Breast epithelium (tissue), 4 donors: ENCODE results near the gene CCDC7. TPM values are rescaled to one million over a fixed set of nuclear protein-coding genes. Genes with fewer than 3 reads are reported as not detected.

Experiments
- DNase-seq, 2 donors: peaks; one replicate each; pipeline ENCODE4 v3.0.0-alpha.2; 2019; ENCODE audit warnings: low spot score in 2 of 2
- H3K27ac ChIP-seq, 2 donors: fragments of 200-600 bp; sonication (generic) in 1 of 2; one replicate each; pipeline ENCODE4 v1.5.1; 2016 to 2019; ENCODE audit warnings: mild to moderate bottlenecking in 1 of 2
- H3K27me3 ChIP-seq, 2 donors: fragments of 200-600 bp; sonication (generic) in 1 of 2; one replicate each; pipeline versions ENCODE4 v1.5.1 to v1.6.0; 2017 to 2019; ENCODE audit warnings: control low read depth in 1 of 2, mild to moderate bottlenecking in 1 of 2
- H3K36me3 ChIP-seq: fragments of 200-600 bp; one replicate; pipeline ENCODE4 v1.5.1; 2019
- H3K4me1 ChIP-seq, 2 donors: fragments of 200-600 bp; sonication (generic); one replicate each; pipeline ENCODE4 v1.5.1; 2016 to 2019; ENCODE audit warnings: control low read depth in 1 of 2
- H3K4me3 ChIP-seq, 3 donors: fragments of 200-600 bp; sonication (generic); 1 replicate in 2 of 3; 2 replicates in 1 of 3; pipeline ENCODE4 v1.5.1; 2016 to 2019; ENCODE audit warnings: mild to moderate bottlenecking in 3 of 3, moderate library complexity in 2 of 3
- H3K9me3 ChIP-seq, 2 donors: fragments of 200-600 bp; sonication (generic) in 1 of 2; one replicate each; pipeline ENCODE4 v1.5.1; 2016 to 2019; ENCODE audit warnings: control low read depth in 1 of 2
- CTCF ChIP-seq, 3 donors: fragments of 450-650 bp; IDR thresholded peaks; one replicate each; pipeline ENCODE4 v1.5.1; 2016 to 2017; ENCODE audit warnings: antibody characterized with exemption in 3 of 3, mild to moderate bottlenecking in 3 of 3, moderate library complexity in 3 of 3
- POLR2A ChIP-seq: fragments of 450-650 bp; IDR thresholded peaks from one replicate; pipeline ENCODE4 v1.6.1; 2016; ENCODE audit warnings: antibody characterized with exemption, mild to moderate bottlenecking, moderate library complexity
- POLR2AphosphoS5 ChIP-seq, 3 donors: sonication (generic); formaldehyde crosslinking; IDR thresholded peaks; one replicate each; pipeline ENCODE4 v1.6.1; 2017; ENCODE audit warnings: antibody characterized with exemption in 3 of 3
- intact Hi-C: fragments of 100-400 bp; cut with DNase I; formaldehyde crosslinking; loops from one replicate; pipeline ENCODE4 v1.15.1; 2023; ENCODE audit warnings: low total_unique reads
- total RNA-seq, 3 donors: library from RNA; depleted of rRNA; stranded (reverse); fragments of >200 nt; gene quantifications; one replicate each; pipeline ENCODE4 v1.1.0, GENCODE V29; 2016

Gene CCDC7
- total RNA-seq, 3 donors from 2014 or later: 16.3 to 46.7 (median 34.7) TPM

- Histone ChIP-seq H3K9me3 (peaks cover 0 to 13% of the 10 kb centered on the region in 2 donors), H3K4me3 (no peak overlapping the region)
- intact Hi-C loops: no loop called here
Measured at GRCh38 chr10:32516567-32517495, 70.9 kb downstream of the CCDC7 start.

GRCh38 chr10:32530231-32530630 lies 84.3 kb downstream of the CCDC7 start:
- intact Hi-C loops: no loop called here
- Histone ChIP-seq H3K27ac (no peak overlapping the region), H3K36me3 (no peaks in the 10 kb centered on the region), H3K4me1 (no peaks in the 10 kb centered on the region), H3K4me3 (no peak overlapping the region), H3K9me3 (peaks cover 0 to 7% of the 10 kb centered on the region in 2 donors), H3K27me3 (no peaks in the 10 kb centered on the region)
- DNase-seq: no peak
- no peak for TF ChIP-seq CTCF (IDR thresholded peaks at IDR 0.05)
- TF ChIP-seq POLR2AphosphoS5 (IDR thresholded peaks at IDR 0.05): no peak
- no peak for TF ChIP-seq POLR2A

More at GRCh38 chr10:32516567-32517495, 70.9 kb downstream of the CCDC7 start:
- no peaks in the 10 kb centered on the region for H3K4me1 ChIP-seq
- H3K36me3 ChIP-seq: no peaks in the 10 kb centered on the region
- no peaks in the 10 kb centered on the region for H3K27me3 ChIP-seq
- H3K27ac ChIP-seq: no peak overlapping the region
- TF ChIP-seq CTCF (IDR thresholded peaks at IDR 0.05): no peak
- no peak for TF ChIP-seq POLR2A
- TF ChIP-seq POLR2AphosphoS5 (IDR thresholded peaks at IDR 0.05): no peak
- DNase-seq: no peak

- no peak for TF ChIP-seq POLR2AphosphoS5 (IDR thresholded peaks at IDR 0.05)
- TF ChIP-seq POLR2A: no peak
- TF ChIP-seq CTCF (IDR thresholded peaks at IDR 0.05): no peak
- H3K27ac ChIP-seq: no peak overlapping the region
Measured at GRCh38 chr10:32538256-32538655, 92.3 kb downstream of the CCDC7 start.

GRCh38 chr10:32540691-32541470 lies 94.9 kb downstream of the CCDC7 start:
- H3K4me1 ChIP-seq: no peaks in the 10 kb centered on the region
- no peaks in the 10 kb centered on the region for H3K36me3 ChIP-seq
- H3K4me3 ChIP-seq: no peak overlapping the region
- intact Hi-C loops: no loop called here
- TF ChIP-seq POLR2AphosphoS5 (IDR thresholded peaks at IDR 0.05): no peak
- TF ChIP-seq POLR2A: no peak
- TF ChIP-seq CTCF (IDR thresholded peaks at IDR 0.05): no peak
- no peaks in the 10 kb centered on the region for H3K27me3 ChIP-seq
- no peak for DNase-seq
- no peak overlapping the region for H3K27ac ChIP-seq
- H3K9me3 ChIP-seq: peaks cover 4 to 5% of the 10 kb centered on the region in 2 donors

More at GRCh38 chr10:32538256-32538655, 92.3 kb downstream of the CCDC7 start:
- H3K4me1 ChIP-seq: no peaks in the 10 kb centered on the region
- intact Hi-C loops: no loop called here
- H3K27me3 ChIP-seq: no peaks in the 10 kb centered on the region
- peaks cover 5 to 10% of the 10 kb centered on the region in 2 donors for H3K9me3 ChIP-seq
- H3K36me3 ChIP-seq: no peaks in the 10 kb centered on the region
- no peak for DNase-seq
- H3K4me3 ChIP-seq: no peak overlapping the region
